HG03135 (cell line): ENCODE results near the gene MIOX.

ENCODE experiments used
- ATAC-seq: cut with Tn5 transposase; IDR thresholded peaks from one replicate; pipeline ENCODE4 v1.9.1; 2021; ENCODE audit warnings: mild to moderate bottlenecking, moderate library complexity; ENCODE audit not compliant: unreplicated experiment

MIOX gene

GRCh38 chr22:50486561-50487289 is at the start of gene MIOX:
MIOX (plus strand) TSS chr22:50486859; CDS start chr22:50486898, 39 bp downstream.
- ATAC-seq, result no peak

GRCh38 chr22:50437511-50438304 is 49.0 kb upstream of the MIOX start:
- ATAC-seq, result no peak

- ATAC-seq, result no peak
These were observed 48.1 kb upstream of the MIOX start for GRCh38 chr22:50438305-50439275.

- ATAC-seq, result no peak
These were observed 47.3 kb upstream of the MIOX start for GRCh38 chr22:50439314-50439870.

- no peak for ATAC-seq
These were observed 46.8 kb upstream of the MIOX start for GRCh38 chr22:50439871-50440331.

GRCh38 chr22:50440544-50441249 is 46.0 kb upstream of the MIOX start:
- ATAC-seq, result no peak

- ATAC-seq, result no peak
These were observed 45.1 kb upstream of the MIOX start for GRCh38 chr22:50441428-50441993.

GRCh38 chr22:50443197-50443596 is 43.5 kb upstream of the MIOX start:
- ATAC-seq, result no peak

- no peak for ATAC-seq
These were observed 42.6 kb upstream of the MIOX start for GRCh38 chr22:50443801-50444625.

- ATAC-seq, result no peak
These were observed 42.0 kb upstream of the MIOX start for GRCh38 chr22:50444663-50445062.

GRCh38 chr22:50445071-50445879 is 41.4 kb upstream of the MIOX start:
- no peak for ATAC-seq

- ATAC-seq, result no peak
These were observed 40.6 kb upstream of the MIOX start for GRCh38 chr22:50445880-50446707.

- no peak for ATAC-seq
These were observed 39.7 kb upstream of the MIOX start for GRCh38 chr22:50446708-50447575.

- ATAC-seq, result no peak
These were observed 38.8 kb upstream of the MIOX start for GRCh38 chr22:50447576-50448551.

- no peak for ATAC-seq
These were observed 34.0 kb upstream of the MIOX start for GRCh38 chr22:50452649-50453048.
